Heart left ventricle (tissue), 16 donors: Measurements from ENCODE around the gene LRPPRC. TPM values are rescaled to one million over a fixed set of nuclear protein-coding genes. Genes with fewer than 3 reads are reported as not detected.
"Not testable (repeated sequence)": the region's sequence is repeated elsewhere in the genome, so short reads cannot be mapped to it uniquely, and the experiment has no call there.

Source experiments
- ATAC-seq, 4 donors: fragments of 200-7000 bp; cut with Tn5 transposase; one replicate each; pipeline ENCODE4 v1.9.1; 2020 to 2022; ENCODE audit warnings: moderate library complexity in 4 of 4, mild to moderate bottlenecking in 3 of 4, moderate number of reproducible peaks in 1 of 4
- DNase-seq, 5 donors: peaks; one replicate each; pipeline ENCODE4 v3.0.0-alpha.2; 2020
- H3K27ac ChIP-seq, 12 donors: fragments of 200-600 bp; sonication (generic) in 4 of 12; one replicate each; pipeline versions ENCODE4 v1.5.0 to v1.8.0; 2016 to 2022; ENCODE audit warnings: mild to moderate bottlenecking in 2 of 12
- H3K27me3 ChIP-seq, 9 donors: fragments of 200-600 bp; sonication (generic) in 2 of 9; one replicate each; pipeline versions ENCODE4 v1.5.1 to v1.8.0; 2016 to 2022; ENCODE audit warnings: mild to moderate bottlenecking in 3 of 9
- H3K36me3 ChIP-seq, 9 donors: fragments of 200-600 bp; sonication (generic) in 2 of 9; one replicate each; pipeline versions ENCODE4 v1.5.0 to v1.8.0; 2018 to 2022; ENCODE audit warnings: mild to moderate bottlenecking in 2 of 9
- H3K4me1 ChIP-seq, 12 donors: fragments of 200-600 bp; sonication (generic) in 4 of 12; one replicate each; pipeline versions ENCODE4 v1.5.0 to v1.8.0; 2016 to 2022; ENCODE audit warnings: mild to moderate bottlenecking in 3 of 12
- H3K4me3 ChIP-seq, 12 donors: fragments of 200-600 bp; sonication (generic) in 4 of 12; one replicate each; pipeline versions ENCODE4 v1.5.0 to v1.8.0; 2017 to 2022; ENCODE audit warnings: mild to moderate bottlenecking in 9 of 12, moderate library complexity in 4 of 12
- H3K9me3 ChIP-seq, 12 donors: fragments of 200-600 bp; sonication (generic) in 4 of 12; one replicate each; pipeline versions ENCODE4 v1.5.0 to v1.8.0; 2016 to 2022; ENCODE audit warnings: mild to moderate bottlenecking in 1 of 12
- POLR2A ChIP-seq, 2 donors: fragments of 450-650 bp; IDR thresholded peaks; one replicate each; pipeline ENCODE4 v1.6.1; 2017; ENCODE audit warnings: antibody characterized with exemption in 2 of 2, mild to moderate bottlenecking in 2 of 2, moderate library complexity in 2 of 2
- WGBS, 4 donors: extraction: QIAGEN DNeasy Blood & Tissue Kit in 2 of 4; methylation state at CpG; one replicate each; pipeline versions ENCODE4 v1.1.5 to v1.1.7; 2013 to 2018; 5-methylcytosine and 5-hydroxymethylcytosine counted together
- intact Hi-C, 10 donors: fragments of 100-400 bp; cut with DNase I; formaldehyde crosslinking; loops; one replicate each; pipeline versions ENCODE4 v1.11.1 to v1.14.2; 2022
- polyA plus RNA-seq, 2 donors: library from polyadenylated mRNA; stranded (reverse); fragments of 200-250 nt; gene quantifications; one replicate each; pipeline ENCODE4 v1.2.3, GENCODE V29; 2013
- total RNA-seq, 9 donors: library from RNA; depleted of rRNA in 2 of 9; stranded (reverse); fragments of >200 nt in 2 of 9; fragmentation: NEBNext Ultra II Directional in 3 of 9; extraction: Animal tissue kit (Norgen Biotek cat#: 25700) in 3 of 9; gene quantifications; one replicate each; pipeline versions ENCODE4 v1.1.0 to v1.2.4, GENCODE V29; 2016 to 2023
- TF ChIP-seq, protein P1 (sequence below), 12 donors: fragments of 200-600 bp; sonication (generic) in 4 of 12; IDR thresholded peaks; one replicate each; pipeline versions ENCODE4 v1.5.0 to v1.8.0; 2018 to 2022; ENCODE audit warnings: antibody characterized with exemption in 12 of 12, mild to moderate bottlenecking in 5 of 12
- donor health status: ischemic (EF 13 %, LVEDD 7.1; RV severe dilation, severe dysfunction).
- donor health status: healthy with polysubstance abuse.
- donor health status: DM: no; HTN: yes; CAD: no.
- donor health status: DM: no; HTN: no; CAD: no.
- donor health status: ischemic (EF 25% LVEDD 6.9; RV normal size, moderate dysfunction).
- donor health status: ischemic (EF 25% LVEDD 5.7; RV mildly dilated, moderate dysfunction).
- donor health status: healthy.
- donor health status: DM: yes; HTN: yes; CAD: no.
- donor health status: ischemic (EF 35%, LVEDD 5.7; RV mildly dilated, moderate dysfunction).
- donor health status: nonischemic (EF 11% LVEDD 7.7; RV severe dilation, severe dysfunction).
- donor health status: DM: yes; HTN: yes; CAD: no.
- donor health status: PGD.
- donor health status: ischemic (EF 29% LVEDD 5.4; RV normal size, mild dysfunction).
- donor health status: nonischemic (EF 23%, LVEDD 6.1; RV moderate dilation, normal function).

LRPPRC gene
- total and polyA plus RNA-seq, 11 donors = 23.2 to 117 (median 88.0) TPM

DNA sequence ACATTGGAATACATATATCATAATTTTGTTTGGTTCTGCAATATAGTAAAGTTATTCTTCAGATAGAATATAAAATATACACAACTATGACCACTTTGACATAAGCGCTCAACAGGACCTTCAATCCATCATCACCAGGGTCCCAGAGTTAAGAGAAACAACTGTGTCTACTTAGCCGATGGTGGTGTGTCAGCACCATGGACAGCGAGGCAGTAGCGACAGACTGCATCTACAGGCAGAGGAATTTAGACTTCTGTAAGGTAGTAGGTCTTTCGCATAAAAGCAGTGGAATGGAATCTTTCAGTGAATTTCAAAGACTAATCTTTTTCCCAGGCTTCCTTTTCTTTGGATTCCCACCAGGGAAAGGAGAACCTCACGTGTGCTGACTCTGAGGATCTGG, 20.5 kb upstream of the LRPPRC start:
- Histone ChIP-seq H3K4me1 (no peaks in the 10 kb centered on the region), H3K27me3 (peaks cover 0 to 21% (median 0%) of the 10 kb centered on the region in 9 donors), H3K9me3 (no peaks in the 10 kb centered on the region), H3K36me3 (no peaks in the 10 kb centered on the region), H3K27ac (no peak overlapping the region), H3K4me3 (no peak overlapping the region)
- 26 to 27% (median 26%) methylated on average over 6 of the region's 6 CpGs for WGBS, 4 donors
- TF ChIP-seq, protein P1, sequence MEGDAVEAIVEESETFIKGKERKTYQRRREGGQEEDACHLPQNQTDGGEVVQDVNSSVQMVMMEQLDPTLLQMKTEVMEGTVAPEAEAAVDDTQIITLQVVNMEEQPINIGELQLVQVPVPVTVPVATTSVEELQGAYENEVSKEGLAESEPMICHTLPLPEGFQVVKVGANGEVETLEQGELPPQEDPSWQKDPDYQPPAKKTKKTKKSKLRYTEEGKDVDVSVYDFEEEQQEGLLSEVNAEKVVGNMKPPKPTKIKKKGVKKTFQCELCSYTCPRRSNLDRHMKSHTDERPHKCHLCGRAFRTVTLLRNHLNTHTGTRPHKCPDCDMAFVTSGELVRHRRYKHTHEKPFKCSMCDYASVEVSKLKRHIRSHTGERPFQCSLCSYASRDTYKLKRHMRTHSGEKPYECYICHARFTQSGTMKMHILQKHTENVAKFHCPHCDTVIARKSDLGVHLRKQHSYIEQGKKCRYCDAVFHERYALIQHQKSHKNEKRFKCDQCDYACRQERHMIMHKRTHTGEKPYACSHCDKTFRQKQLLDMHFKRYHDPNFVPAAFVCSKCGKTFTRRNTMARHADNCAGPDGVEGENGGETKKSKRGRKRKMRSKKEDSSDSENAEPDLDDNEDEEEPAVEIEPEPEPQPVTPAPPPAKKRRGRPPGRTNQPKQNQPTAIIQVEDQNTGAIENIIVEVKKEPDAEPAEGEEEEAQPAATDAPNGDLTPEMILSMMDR (IDR thresholded peaks at IDR 0.05) = no peak
- no peak for TF ChIP-seq POLR2A (IDR thresholded peaks at IDR 0.05)
- ATAC-seq = peak in 2 of 4 donors; percentile 47 to 57
- intact Hi-C loops = no loop called here
- peak in 4 of 5 donors; percentile 19 to 53 (median 30) for DNase-seq

DNA sequence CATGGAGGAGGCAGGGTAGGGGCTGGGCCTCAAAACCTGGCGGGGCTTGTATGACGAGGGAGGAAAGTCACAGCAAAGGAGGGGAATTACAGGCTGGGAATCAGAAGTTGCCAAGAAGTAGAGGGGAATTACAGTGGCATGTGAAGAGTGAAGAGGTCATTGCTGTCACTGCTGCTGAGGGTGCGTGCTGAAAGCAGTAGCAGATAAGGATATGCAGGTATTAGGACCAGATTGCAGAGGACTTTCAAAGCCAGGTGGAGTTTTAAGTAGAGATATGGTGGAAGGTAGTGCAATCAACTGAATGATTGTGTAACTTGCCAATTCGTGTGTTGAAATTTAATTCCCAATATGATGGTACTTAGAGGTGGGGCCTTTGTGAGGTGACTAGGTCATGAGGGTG, 19.4 kb upstream of the LRPPRC start:
- intact Hi-C loops = no loop called here
- DNase-seq = no peak
- ATAC-seq = no peak
- no peaks in the 10 kb centered on the region for H3K9me3 ChIP-seq
- peaks cover 0 to 27% (median 0%) of the 10 kb centered on the region in 9 donors for H3K27me3 ChIP-seq
- WGBS, 4 donors = 62 to 72% (median 68%) methylated on average over 4 of the region's 4 CpGs
- H3K4me1 ChIP-seq = no peaks in the 10 kb centered on the region
- no peak overlapping the region for H3K4me3 ChIP-seq
- H3K36me3 ChIP-seq = no peaks in the 10 kb centered on the region
- no peak overlapping the region for H3K27ac ChIP-seq
- TF ChIP-seq POLR2A (IDR thresholded peaks at IDR 0.05) = no peak
- TF ChIP-seq, protein P1 (IDR thresholded peaks at IDR 0.05) = no peak

DNA sequence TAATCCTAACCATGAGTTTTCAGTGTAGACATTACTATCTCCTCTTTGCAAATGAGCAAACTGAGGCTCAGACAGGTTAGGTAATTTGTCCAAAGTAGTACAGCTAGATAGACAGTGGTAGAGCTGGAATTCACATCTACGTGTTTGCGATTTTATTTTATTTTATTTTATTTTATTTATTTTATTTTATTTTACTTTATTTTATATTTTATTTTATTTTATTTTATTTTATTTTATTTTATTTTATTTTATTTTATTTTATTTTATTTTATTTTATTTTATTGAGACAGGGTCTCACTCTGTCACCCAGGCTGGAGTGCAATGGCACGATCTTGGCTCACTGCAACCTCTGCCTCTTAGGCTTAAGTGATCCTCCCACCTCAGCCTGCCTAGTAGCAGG, 17.4 kb upstream of the LRPPRC start:
- H3K4me3 ChIP-seq, ATAC-seq, DNase-seq, H3K4me1 ChIP-seq, H3K36me3 ChIP-seq, intact Hi-C loops, H3K27ac ChIP-seq, H3K9me3 ChIP-seq: not testable (repeated sequence)
- H3K27me3 ChIP-seq = peaks cover 0 to 32% (median 0%) of the 10 kb centered on the region in 9 donors
- 92 to 94% (median 93%) methylated on average over 3 of the region's 3 CpGs for WGBS, 4 donors

DNA sequence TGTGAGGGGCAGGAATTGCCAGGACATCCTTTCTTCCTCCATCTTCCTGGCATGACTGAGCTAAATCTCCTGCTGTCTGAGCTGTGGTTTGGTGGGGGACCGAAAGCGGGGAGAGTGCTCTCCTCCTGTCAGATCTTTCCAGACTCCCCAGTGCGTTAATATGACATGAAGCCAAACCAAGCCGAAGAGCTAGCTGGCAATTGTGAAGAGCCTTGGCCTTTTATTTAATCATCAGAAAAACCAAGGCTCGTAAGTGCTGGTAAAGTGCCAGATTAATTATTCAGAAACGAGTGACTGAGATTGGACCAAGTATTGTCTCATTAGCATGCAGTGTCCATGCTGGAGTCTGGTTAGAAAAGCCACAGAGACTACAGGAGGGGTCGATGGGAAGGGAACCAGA, 14.5 kb upstream of the LRPPRC start:
- 56 to 76% (median 62%) methylated on average over 7 of the region's 7 CpGs for WGBS, 4 donors
- Histone ChIP-seq H3K27ac (no peak overlapping the region), H3K27me3 (peaks cover 0 to 32% (median 0%) of the 10 kb centered on the region in 9 donors), H3K4me1 (no peaks in the 10 kb centered on the region), H3K36me3 (no peaks in the 10 kb centered on the region), H3K4me3 (no peak overlapping the region), H3K9me3 (no peaks in the 10 kb centered on the region)
- TF ChIP-seq, protein P1 (IDR thresholded peaks at IDR 0.05) = no peak
- no peak for TF ChIP-seq POLR2A (IDR thresholded peaks at IDR 0.05)
- intact Hi-C loops = no loop called here
- no peak for ATAC-seq
- no peak for DNase-seq

DNA sequence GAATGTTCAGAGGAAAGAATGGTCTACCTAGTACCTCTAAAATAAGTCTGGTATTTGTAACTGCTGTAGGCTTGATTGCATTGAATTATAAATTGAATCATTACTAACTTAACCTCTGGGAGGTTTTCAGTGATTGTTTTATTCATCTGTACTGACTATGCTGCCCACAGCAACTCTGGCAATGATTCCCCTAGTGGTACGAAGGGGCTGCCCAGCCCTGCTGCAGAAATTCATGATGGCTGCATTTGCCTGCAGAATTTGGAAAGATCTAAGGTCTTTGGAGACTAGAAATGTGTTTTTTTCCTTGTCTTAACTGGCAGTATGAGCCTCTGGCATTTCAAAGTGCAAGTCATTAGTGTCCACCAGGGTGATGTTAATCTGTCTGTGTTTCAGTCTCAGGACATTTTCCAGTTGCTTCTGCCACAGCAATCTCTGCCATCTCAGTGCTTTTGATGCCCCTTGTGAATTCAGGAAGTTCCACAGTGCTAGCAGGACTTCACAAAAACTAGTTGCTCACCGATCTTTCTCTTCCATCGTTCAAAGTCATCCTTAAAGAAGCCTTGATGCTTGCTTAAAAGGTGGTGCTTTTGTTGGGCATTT, 13.4 kb upstream of the LRPPRC start:
- H3K27ac ChIP-seq = no peak overlapping the region
- DNase-seq (no peak), ATAC-seq (no peak)
- intact Hi-C loops = no loop called here
- H3K9me3 ChIP-seq = no peaks in the 10 kb centered on the region
- no peak overlapping the region for H3K4me3 ChIP-seq
- 65 to 72% (median 70%) methylated on average over 3 of the region's 3 CpGs for WGBS, 4 donors
- peaks cover 0 to 26% (median 0%) of the 10 kb centered on the region in 9 donors for H3K27me3 ChIP-seq
- TF ChIP-seq, protein P1 (IDR thresholded peaks at IDR 0.05) = no peak
- no peak for TF ChIP-seq POLR2A (IDR thresholded peaks at IDR 0.05)
- no peaks in the 10 kb centered on the region for H3K36me3 ChIP-seq
- no peaks in the 10 kb centered on the region for H3K4me1 ChIP-seq
